Heart right ventricle (tissue), 16 donors: ENCODE data around the gene ATL3. TPM values are rescaled to one million over a fixed set of nuclear protein-coding genes. Genes with fewer than 3 reads are reported as not detected.

Experiments
- ATAC-seq, 8 donors: fragments of 200-7000 bp; cut with Tn5 transposase; one replicate each; pipeline ENCODE4 v1.9.1; 2020; ENCODE audit warnings: mild to moderate bottlenecking in 8 of 8, moderate library complexity in 8 of 8, moderate number of reproducible peaks in 1 of 8
- DNase-seq, 2 donors: peaks; one replicate each; pipeline ENCODE4 v3.0.0-alpha.2; 2020
- H3K27ac ChIP-seq, 10 donors: fragments of 200-600 bp; sonication (generic) in 2 of 10; one replicate each; pipeline versions ENCODE4 v1.5.0 to v1.8.0; 2020 to 2022; ENCODE audit warnings: mild to moderate bottlenecking in 3 of 10
- H3K27me3 ChIP-seq, 7 donors: fragments of 200-600 bp; one replicate each; pipeline ENCODE4 v1.8.0; 2021 to 2022; ENCODE audit warnings: mild to moderate bottlenecking in 2 of 7
- H3K36me3 ChIP-seq, 9 donors: fragments of 200-600 bp; sonication (generic) in 1 of 9; one replicate each; pipeline versions ENCODE4 v1.5.0 to v1.8.0; 2020 to 2022; ENCODE audit warnings: mild to moderate bottlenecking in 2 of 9
- H3K4me1 ChIP-seq, 9 donors: fragments of 200-600 bp; sonication (generic) in 1 of 9; one replicate each; pipeline versions ENCODE4 v1.5.0 to v1.8.0; 2020 to 2022; ENCODE audit warnings: mild to moderate bottlenecking in 4 of 9
- H3K4me3 ChIP-seq, 10 donors: fragments of 200-600 bp; sonication (generic) in 2 of 10; one replicate each; pipeline versions ENCODE4 v1.5.0 to v1.8.0; 2020 to 2022; ENCODE audit warnings: mild to moderate bottlenecking in 7 of 10, moderate library complexity in 2 of 10
- H3K9me3 ChIP-seq, 11 donors: fragments of 200-600 bp in 10 of 11; sonication (generic) in 2 of 11; one replicate each; pipeline versions ENCODE4 v1.5.0 to v1.8.0; 2013 to 2022; ENCODE audit warnings: mild to moderate bottlenecking in 2 of 11, control low read depth in 1 of 11, moderate library complexity in 1 of 11
- CTCF ChIP-seq, 9 donors: fragments of 200-600 bp; sonication (generic) in 2 of 9; IDR thresholded peaks; one replicate each; pipeline versions ENCODE4 v1.5.0 to v1.8.0; 2021 to 2022; ENCODE audit warnings: antibody characterized with exemption in 9 of 9, mild to moderate bottlenecking in 5 of 9, moderate library complexity in 1 of 9
- WGBS, 2 donors: extraction: QIAGEN DNeasy Blood & Tissue Kit; methylation state at CpG; one replicate each; pipeline ENCODE4 v1.1.7; 2013; ENCODE audit warnings: inconsistent platforms in 1 of 2; 5-methylcytosine and 5-hydroxymethylcytosine counted together
- intact Hi-C, 10 donors: fragments of 100-400 bp; cut with DNase I; formaldehyde crosslinking; loops; one replicate each; pipeline versions ENCODE4 v1.11.1 to v1.14.2; 2022
- polyA plus RNA-seq, 2 donors: library from polyadenylated mRNA; stranded (reverse); fragments of 200-250 nt; gene quantifications; one replicate each; pipeline ENCODE4 v1.2.3, GENCODE V29; 2013
- total RNA-seq, 10 donors: library from RNA; stranded (reverse); fragmentation: NEBNext Ultra II Directional in 3 of 10; extraction: Animal tissue kit (Norgen Biotek cat#: 25700) in 3 of 10; gene quantifications; one replicate each; pipeline versions ENCODE4 v1.2.1 to v1.2.4, GENCODE V29; 2021 to 2023
- donor health status: Arrhythmogenic right ventricular cardiomyopathy.
- donor health status: ischemic (EF 13 %, LVEDD 7.1; RV severe dilation, severe dysfunction).
- donor health status: healthy with polysubstance abuse.
- donor health status: DM: no; HTN: yes; CAD: no.
- donor health status: DM: no; HTN: no; CAD: no.
- donor health status: ischemic (EF 25% LVEDD 6.9; RV normal size, moderate dysfunction).
- donor health status: ischemic (EF 25% LVEDD 5.7; RV mildly dilated, moderate dysfunction).
- donor health status: healthy.
- donor health status: DM: yes; HTN: yes; CAD: no.
- donor health status: Ischemic cardiomyopathy.
- donor health status: ischemic (EF 35%, LVEDD 5.7; RV mildly dilated, moderate dysfunction).
- donor health status: nonischemic (EF 11% LVEDD 7.7; RV severe dilation, severe dysfunction).
- donor health status: DM: yes; HTN: yes; CAD: no.
- donor health status: PGD.
- donor health status: ischemic (EF 29% LVEDD 5.4; RV normal size, mild dysfunction).
- donor health status: nonischemic (EF 23%, LVEDD 6.1; RV moderate dilation, normal function).

Gene ATL3
- total and polyA plus RNA-seq, 12 donors: 5.9 to 22.2 (median 12.3) TPM

DNA sequence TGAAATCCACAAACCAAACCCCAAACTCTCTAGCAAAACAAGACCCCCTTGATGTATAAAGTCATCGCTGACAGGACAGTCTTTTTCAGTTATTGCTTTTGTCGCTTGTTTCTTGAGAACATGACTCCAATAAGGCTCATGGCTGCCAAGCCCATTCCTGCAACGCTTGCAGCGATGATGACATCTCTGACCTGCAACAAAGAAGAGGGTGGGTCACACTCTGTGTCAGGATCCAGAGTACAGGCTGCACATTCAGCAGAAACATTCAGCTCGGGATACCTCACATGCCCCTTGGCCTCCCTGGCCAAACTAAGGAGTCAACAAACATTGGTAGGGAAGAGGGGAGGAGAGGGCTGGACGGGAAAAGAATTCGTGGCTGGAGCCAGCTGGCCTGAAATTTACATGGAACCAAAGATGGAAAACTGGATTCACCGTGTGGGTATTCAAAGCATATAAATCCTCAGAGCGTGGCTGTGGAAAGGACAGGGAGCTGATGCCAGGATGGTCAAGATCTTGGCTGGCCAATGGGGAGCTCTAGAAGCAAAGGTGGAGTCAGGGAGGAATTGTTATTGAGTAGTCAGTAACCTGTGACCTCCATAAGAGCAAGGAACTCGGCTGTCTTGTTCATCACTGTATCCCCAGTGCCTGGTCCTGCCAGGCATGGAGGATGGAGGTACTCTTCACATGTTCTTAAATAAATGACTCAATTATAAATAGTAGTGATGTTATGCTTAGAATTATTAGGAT is 96.1 kb downstream of the ATL3 start:
- intact Hi-C loops: loop anchor here in 3 of 10 donors (5.0 kb wide), 3 partner anchors 32 to 38 kb away; partner anchors contain the start of genes PLAAT3 (in 2 of the 3) and PLAAT4 (in 1 of the 3)
- no peak for TF ChIP-seq CTCF (IDR thresholded peaks at IDR 0.05)

More for the DNA sequence above, 96.1 kb downstream of the ATL3 start:
- no peaks in the 10 kb centered on the region for H3K27me3 ChIP-seq
- peak in 1 of 2 donors; percentile 31 for DNase-seq
- peaks cover 0 to 11% (median 0%) of the 10 kb centered on the region in 11 donors for H3K9me3 ChIP-seq
- peak overlapping the region in 8 of 10 donors; percentile 2 to 41 (median 32) for H3K4me3 ChIP-seq
- peaks cover 5 to 27% (median 20%) of the 10 kb centered on the region in 9 donors for H3K4me1 ChIP-seq
- WGBS, 2 donors: 33 to 36% methylated on average over 10 of the region's 10 CpGs
- H3K36me3 ChIP-seq: peaks cover 0 to 19% (median 2%) of the 10 kb centered on the region in 9 donors
- peak; percentile 59 to 96 (median 81) for ATAC-seq
- peak overlapping the region; percentile 28 to 84 (median 70) for H3K27ac ChIP-seq

Other genes starting within 250 kb of the ATL3 start
- 1 to 10 TPM in 8 of 10 donors, under 1 TPM in 2; 0.69 to 7.2 (median 1.8) TPM for gene PLAAT5, start 180.2 kb downstream of the ATL3 start, total RNA-seq
- 1 to 10 TPM in 1 of 2 donors, under 1 TPM in 1; 0.64 to 1.5 TPM for gene PLAAT5, start 180.2 kb downstream of the ATL3 start, polyA plus RNA-seq
- 1 to 10 TPM in 3 of 10 donors, under 1 TPM in 4, not detected in 3; 0.61 to 6.9 (median 0.90) TPM for gene LGALS12, start 165.3 kb downstream of the ATL3 start, total RNA-seq
- 1 to 10 TPM; 3.1 to 5.3 TPM for gene LGALS12, start 165.3 kb downstream of the ATL3 start, polyA plus RNA-seq
- gene PLAAT4, start 134.6 kb downstream of the ATL3 start, total RNA-seq: 100 to 1,000 TPM in 1 of 10 donors, 10 to 100 TPM in 3, 1 to 10 TPM in 6; 3.3 to 565 (median 7.7) TPM
- 10 to 100 TPM; 10.1 to 11.7 TPM for gene PLAAT4, start 134.6 kb downstream of the ATL3 start, polyA plus RNA-seq
- 1 to 10 TPM in 1 of 10 donors, under 1 TPM in 1, not detected in 8; 0.35 to 3.7 TPM for gene PLAAT2, start 108.0 kb downstream of the ATL3 start, total RNA-seq
- not detected for gene PLAAT2, start 108.0 kb downstream of the ATL3 start, polyA plus RNA-seq
- 100 to 1,000 TPM in 9 of 10 donors, 10 to 100 TPM in 1; 82.8 to 211 (median 137) TPM for gene PLAAT3, start 56.9 kb downstream of the ATL3 start, total RNA-seq
- 100 to 1,000 TPM; 118 to 159 TPM for gene PLAAT3, start 56.9 kb downstream of the ATL3 start, polyA plus RNA-seq
- 10 to 100 TPM; 38.0 to 72.0 (median 55.4) TPM for gene RTN3, start 10.1 kb upstream of the ATL3 start, total RNA-seq
- 10 to 100 TPM; 31.1 to 51.7 TPM for gene RTN3, start 10.1 kb upstream of the ATL3 start, polyA plus RNA-seq
- 10 to 100 TPM in 4 of 10 donors, 1 to 10 TPM in 6; 6.8 to 14.3 (median 8.9) TPM for gene ZFTA, start 97.4 kb upstream of the ATL3 start, total RNA-seq
- gene ZFTA, start 97.4 kb upstream of the ATL3 start, polyA plus RNA-seq: 1 to 10 TPM; 4.6 to 7.5 TPM
- 10 to 100 TPM in 5 of 10 donors, 1 to 10 TPM in 5; 7.0 to 13.2 (median 9.9) TPM for gene SPINDOC, start 142.1 kb upstream of the ATL3 start, total RNA-seq
- gene SPINDOC, start 142.1 kb upstream of the ATL3 start, polyA plus RNA-seq: 1 to 10 TPM; 9.4 to 9.7 TPM
- gene MARK2, start 167.7 kb upstream of the ATL3 start, total RNA-seq: 10 to 100 TPM; 33.8 to 42.7 (median 39.0) TPM
- 10 to 100 TPM; 12.6 to 18.9 TPM for gene MARK2, start 167.7 kb upstream of the ATL3 start, polyA plus RNA-seq
- 1 to 10 TPM; 1.1 to 8.4 (median 5.0) TPM for gene RCOR2, start 245.8 kb upstream of the ATL3 start, total RNA-seq
- 1 to 10 TPM; 4.4 to 5.4 TPM for gene RCOR2, start 245.8 kb upstream of the ATL3 start, polyA plus RNA-seq